GM12878 (cell line): Measurements from ENCODE around the gene SMAD1. TPM values are rescaled to one million over a fixed set of nuclear protein-coding genes. Genes with fewer than 3 reads are reported as not detected.

Experiments used
- ATAC-seq: fragments of 200-7000 bp; cut with Tn5 transposase; 3 replicates; pipeline ENCODE4 v1.9.1; 2020; ENCODE audit warnings: mild to moderate bottlenecking, moderate library complexity
- BruUV-seq: library from RNA; stranded (reverse); fragments of 400-500 nt; replicated peaks from 2 replicates; lab custom pipeline; 2021; lab: Mats Ljungman, UMichigan
- CTCF ChIA-PET: fragments of 300-600 bp; sonication (Branson Sonifier 250); formaldehyde crosslinking; extraction: SDS; loops from one replicate; lab custom pipeline; 2021; ENCODE audit warnings: inconsistent platforms; lab: Yijun Ruan, JAX
- POLR2A ChIA-PET: fragments of 350-600 bp; formaldehyde crosslinking; extraction: SDS; loops from one replicate; lab custom pipeline; 2021; ENCODE audit warnings: inconsistent platforms; lab: Charles Lee
- RAD21 ChIA-PET: fragments of 300-600 bp; sonication (Branson Sonifier 250); formaldehyde crosslinking; loops from one replicate; lab custom pipeline; 2023; ENCODE audit warnings: antibody characterized with exemption; ENCODE audit not compliant: unreplicated experiment; lab: Charles Lee
- SMC1A ChIA-PET: fragments of 300-600 bp; sonication (Branson Sonifier 250); formaldehyde crosslinking; loops from one replicate; lab custom pipeline; 2023; ENCODE audit not compliant: unreplicated experiment, uncharacterized antibody; lab: Charles Lee
- DNase-seq: peaks from one replicate; pipeline ENCODE4 v3.0.0-alpha.2; 2011; ENCODE audit warnings: low read depth, low spot score
- FAIRE-seq: peaks from 3 replicates; lab custom pipeline; 2011; peaks lifted over from hg19 to GRCh38; lab: Jason Lieb, UNC
- H2AFZ ChIP-seq: 2 replicates; pipeline ENCODE4 v1.6.0; 2011; ENCODE audit warnings: low read depth, low read length, control low read depth; ENCODE audit not compliant: control insufficient read depth
- H3K27ac ChIP-seq: 2 replicates; pipeline ENCODE4 v1.5.1; 2011; ENCODE audit warnings: control low read depth; ENCODE audit not compliant: control insufficient read depth, insufficient read depth
- H3K27me3 ChIP-seq, 2 experiments: replicated peaks in 1 of 2; 2 replicates each; pipeline versions ENCODE4 v1.6.0 to v1.6.1; 2011; ENCODE audit warnings: low read length in 1 of 2; ENCODE audit not compliant: control insufficient read depth in 2 of 2, insufficient read depth in 2 of 2
- H3K36me3 ChIP-seq, 2 experiments: 2 replicates each; pipeline ENCODE4 v1.5.1; 2011; ENCODE audit warnings: low read length in 1 of 2; ENCODE audit not compliant: control insufficient read depth in 2 of 2, insufficient read depth in 2 of 2
- H3K4me1 ChIP-seq: 2 replicates; pipeline ENCODE4 v1.6.1; 2011; ENCODE audit warnings: mild to moderate bottlenecking, low read length, moderate library complexity, mixed read lengths; ENCODE audit not compliant: control insufficient read depth, insufficient read depth
- H3K4me2 ChIP-seq: 2 replicates; pipeline ENCODE4 v1.6.0; 2011; ENCODE audit warnings: control low read depth; ENCODE audit not compliant: control insufficient read depth, insufficient read depth
- H3K4me3 ChIP-seq: fragments of 200-600 bp; sonication (generic); 2 replicates; pipeline ENCODE4 v1.5.1; 2016
- H3K79me2 ChIP-seq: 2 replicates; pipeline ENCODE4 v1.6.0; 2011; ENCODE audit warnings: low read length; ENCODE audit not compliant: control insufficient read depth, insufficient read depth
- H3K9ac ChIP-seq: 2 replicates; pipeline ENCODE4 v1.8.0; 2011; ENCODE audit warnings: low read length, control low read depth, mixed read lengths; ENCODE audit not compliant: control insufficient read depth, insufficient read depth
- H3K9me3 ChIP-seq: replicated peaks from 3 replicates; pipeline ENCODE4 v1.5.1; 2011; ENCODE audit warnings: mild to moderate bottlenecking, low read length; ENCODE audit not compliant: control insufficient read depth, insufficient read depth
- H4K20me1 ChIP-seq: 2 replicates; pipeline ENCODE4 v1.6.0; 2011; ENCODE audit not compliant: control insufficient read depth, insufficient read depth
- BCL11A ChIP-seq: IDR thresholded peaks from 2 replicates; pipeline ENCODE4 v1.6.1; 2011; ENCODE audit warnings: low read depth, low read length
- BHLHE40 ChIP-seq, 2 experiments: fragments of 450-650 bp in 1 of 2; IDR thresholded peaks; 2 replicates each; pipeline ENCODE4 v1.6.1; 2011 to 2017; ENCODE audit warnings: low read depth in 2 of 2, borderline replicate concordance in 1 of 2, improper control_type of control experiment in 1 of 2, low read length in 1 of 2, mild to moderate bottlenecking in 1 of 2
- CBX5 ChIP-seq: sonication (generic); IDR thresholded peaks from 2 replicates; pipeline ENCODE4 v1.6.1; 2016; ENCODE audit warnings: low read depth, moderate library complexity, mild to moderate bottlenecking, inconsistent platforms
- FOXK2 ChIP-seq: fragments of 450-650 bp; IDR thresholded peaks from 2 replicates; pipeline ENCODE4 v1.6.1; 2017; ENCODE audit warnings: mild to moderate bottlenecking, moderate library complexity
- FOXM1 ChIP-seq: IDR thresholded peaks from 2 replicates; pipeline ENCODE4 v1.6.1; 2012; ENCODE audit warnings: low read depth, mild to moderate bottlenecking, inconsistent platforms, low read length, moderate library complexity
- KDM1A ChIP-seq: fragments of 200-600 bp; sonication (generic); IDR thresholded peaks from 2 replicates; pipeline ENCODE4 v1.6.1; 2016; ENCODE audit warnings: borderline replicate concordance
- KLF5 ChIP-seq: fragments of 450-650 bp; IDR thresholded peaks from 2 replicates; pipeline ENCODE4 v1.6.1; 2014; ENCODE audit warnings: mild to moderate bottlenecking; ENCODE audit not compliant: partially characterized antibody
- MEF2A ChIP-seq: IDR thresholded peaks from 2 replicates; pipeline ENCODE4 v1.6.1; 2011; ENCODE audit warnings: low read depth, mild to moderate bottlenecking, low read length, moderate library complexity; ENCODE audit not compliant: insufficient read depth
- NFIC ChIP-seq: IDR thresholded peaks from 2 replicates; pipeline ENCODE4 v1.6.1; 2012; ENCODE audit warnings: low read depth, mild to moderate bottlenecking, inconsistent platforms, low read length, moderate library complexity
- NFYB ChIP-seq: IDR thresholded peaks from 2 replicates; pipeline ENCODE4 v1.6.1; 2011; ENCODE audit warnings: low read depth, mild to moderate bottlenecking, low read length, improper control_type of control experiment, moderate library complexity; ENCODE audit not compliant: insufficient read depth
- PML ChIP-seq: IDR thresholded peaks from 2 replicates; pipeline ENCODE4 v1.6.1; 2012; ENCODE audit warnings: low read length, inconsistent platforms
- RAD21 ChIP-seq: IDR thresholded peaks from 2 replicates; pipeline ENCODE4 v1.6.1; 2011; ENCODE audit warnings: mild to moderate bottlenecking, low read depth, low read length, moderate library complexity; ENCODE audit not compliant: insufficient read depth
- SIX5 ChIP-seq: IDR thresholded peaks from 2 replicates; pipeline ENCODE4 v1.6.1; 2011; ENCODE audit warnings: mild to moderate bottlenecking, low read depth, low read length, moderate library complexity; ENCODE audit not compliant: severe bottlenecking
- SREBF1 ChIP-seq: IDR thresholded peaks from 2 replicates; pipeline ENCODE4 v1.6.1; 2012; ENCODE audit warnings: mild to moderate bottlenecking, low read length
- TBL1XR1 ChIP-seq: IDR thresholded peaks from 2 replicates; pipeline ENCODE4 v1.6.1; 2012; ENCODE audit warnings: low read depth, low read length, improper control_type of control experiment
- WGBS: methylation state at CpG from one replicate; pipeline ENCODE4 v1.1.6; 2016; ENCODE audit warnings: low lambda C conversion rate; ENCODE audit not compliant: insufficient replicate concordance, insufficient coverage; ENCODE audit errors: missing lambda C conversion rate; 5-methylcytosine and 5-hydroxymethylcytosine counted together
- in situ Hi-C: fragments of 300-500 bp; cut with MboI; formaldehyde crosslinking; loops from 9 replicates; pipeline ENCODE4 v1.14.3; 2018; ENCODE audit warnings: mixed read lengths
- intact Hi-C: fragments of 100-400 bp; cut with micrococcal nuclease; formaldehyde crosslinking; loops from one replicate; pipeline ENCODE4 v1.14.2; 2022; ENCODE audit not compliant: unreplicated experiment
- polyA plus RNA-seq, 11 experiments: library from polyadenylated mRNA; depleted of rRNA in 4 of 11; unstranded in 6 of 11; stranded (reverse) in 5 of 11; fragments of >200 nt; fragmentation: Nextera tagmentation in 4 of 11; fragmentation: Illumina TruSeq in 1 of 11; extraction: Ambion mirVana in 4 of 11; extraction: Trizol in 1 of 11; gene quantifications; 1 replicate in 1 of 11; 2 replicates in 10 of 11; pipeline versions ENCODE4 v1.2.1 to v1.2.3, GENCODE V29; 2011 to 2016; ENCODE audit warnings: inconsistent platforms in 2 of 11, missing spikeins in 2 of 11, low read depth in 1 of 11
- total RNA-seq, 4 experiments: library from RNA; depleted of rRNA in 3 of 4; stranded (reverse); fragments of >200 nt in 3 of 4; fragmentation: Illumina TruSeq in 1 of 4; extraction: Trizol in 1 of 4; gene quantifications; 2 replicates each; pipeline versions ENCODE4 v1.2.1 to v1.2.3, GENCODE V29; 2013 to 2021
- TF ChIP-seq, protein P1 (sequence below): IDR thresholded peaks from 2 replicates; pipeline ENCODE4 v1.6.1; 2011; ENCODE audit warnings: low read depth, mild to moderate bottlenecking, low read length, moderate library complexity, borderline replicate concordance; ENCODE audit errors: extremely low read depth
- TF ChIP-seq, protein P2 (sequence below): fragments of 450-650 bp; IDR thresholded peaks from 2 replicates; pipeline ENCODE4 v1.6.1; 2017; ENCODE audit warnings: borderline replicate concordance
- TF ChIP-seq, protein P3 (sequence below): fragments of 450-650 bp; IDR thresholded peaks from 2 replicates; pipeline ENCODE4 v1.6.1; 2018; ENCODE audit warnings: borderline replicate concordance, mild to moderate bottlenecking; ENCODE audit not compliant: partially characterized antibody

The SMAD1 gene
- total and polyA plus RNA-seq, 10 of the 15 experiments (the other 5 are each of a cell fraction or from before 2014, with no cell fraction given), result 0.29 to 17.5 (median 13.6) TPM

DNA sequence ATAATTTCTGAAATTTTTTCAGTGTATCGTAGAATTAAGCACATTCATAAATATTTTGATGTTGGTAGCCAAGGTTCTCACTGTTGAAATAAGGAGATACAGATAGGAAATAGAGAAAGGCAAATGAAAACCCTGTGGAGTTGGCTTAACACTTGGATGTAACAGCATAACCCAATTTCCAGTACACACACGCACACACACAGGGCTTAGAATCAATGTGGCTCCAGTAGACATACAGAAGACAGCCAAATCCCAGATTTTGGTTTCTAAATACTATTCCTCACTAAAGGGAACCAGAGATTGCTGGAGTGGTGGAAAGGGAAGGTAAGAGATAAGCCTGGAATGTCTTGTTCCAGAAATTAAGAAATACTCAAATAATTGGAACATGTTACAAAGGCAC lies 54.4 kb downstream of the SMAD1 start:
- ChIA-PET CTCF (no interaction called here), POLR2A (no interaction called here)

DNA sequence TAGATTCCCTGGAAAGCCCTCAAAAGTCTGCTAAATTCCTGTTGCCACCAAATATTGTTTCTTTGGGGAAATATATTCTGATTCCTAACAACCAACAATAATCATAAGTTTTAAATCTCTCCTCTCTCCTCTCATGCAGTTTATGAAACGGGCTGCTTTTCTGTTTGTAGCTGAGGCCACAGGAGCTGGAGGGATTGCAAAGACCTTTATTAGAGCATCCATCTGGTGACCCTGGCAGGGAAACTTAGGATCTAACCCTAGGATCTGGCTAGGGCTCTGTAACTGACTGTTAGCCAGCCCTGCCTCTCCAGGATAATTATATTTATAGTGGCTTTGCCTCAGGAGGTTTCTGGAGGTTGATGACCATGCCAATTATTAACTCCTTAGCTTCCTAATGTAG lies 56.9 kb downstream of the SMAD1 start:
- Histone ChIP-seq H3K4me1 (no peaks in the 10 kb centered on the region), H3K27me3 (no peaks in the 10 kb centered on the region), H3K9me3 (no peaks in the 10 kb centered on the region), H3K36me3 (peaks cover 0 to 3% of the 10 kb centered on the region in 2 experiments; a peak in 1 of 4 replicates), H3K4me3 (no peak overlapping the region), H3K27ac (no peak overlapping the region), H4K20me1 (no peaks in the 10 kb centered on the region), H3K79me2 (no peaks in the 10 kb centered on the region), H2AFZ (no peak overlapping the region), H3K4me2 (no peak overlapping the region), H3K9ac (no peak overlapping the region)
- in situ Hi-C loops (no loop called here), intact Hi-C loops (no loop called here)
- POLR2A ChIA-PET, result no interaction called here
- CTCF ChIA-PET, result interaction anchor here (1.8 kb wide), 1 partner anchor 19 kb away, joined by 8 read pairs; no protein-coding TSS in a partner anchor
- BruUV-seq, result no TSS peak
- RAD21 ChIA-PET, result interaction anchor here (0.8 to 0.9 kb wide), 2 partner anchors 18 to 70 kb away, joined by 3 to 6 read pairs; no protein-coding TSS in a partner anchor
- FAIRE-seq (no peak), DNase-seq (no peak), ATAC-seq (no peak)
- WGBS, result 46% methylated on average over 1 of the region's 1 CpG
- SMC1A ChIA-PET, result interaction anchor here (1.1 to 2.1 kb wide), 2 partner anchors 19 to 302 kb away, joined by 3 to 6 read pairs; no protein-coding TSS in a partner anchor
- TF ChIP-seq RAD21, result no peak
- TF ChIP-seq, protein P1, sequence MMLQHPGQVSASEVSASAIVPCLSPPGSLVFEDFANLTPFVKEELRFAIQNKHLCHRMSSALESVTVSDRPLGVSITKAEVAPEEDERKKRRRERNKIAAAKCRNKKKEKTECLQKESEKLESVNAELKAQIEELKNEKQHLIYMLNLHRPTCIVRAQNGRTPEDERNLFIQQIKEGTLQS, result no peak
- TF ChIP-seq, protein P2, sequence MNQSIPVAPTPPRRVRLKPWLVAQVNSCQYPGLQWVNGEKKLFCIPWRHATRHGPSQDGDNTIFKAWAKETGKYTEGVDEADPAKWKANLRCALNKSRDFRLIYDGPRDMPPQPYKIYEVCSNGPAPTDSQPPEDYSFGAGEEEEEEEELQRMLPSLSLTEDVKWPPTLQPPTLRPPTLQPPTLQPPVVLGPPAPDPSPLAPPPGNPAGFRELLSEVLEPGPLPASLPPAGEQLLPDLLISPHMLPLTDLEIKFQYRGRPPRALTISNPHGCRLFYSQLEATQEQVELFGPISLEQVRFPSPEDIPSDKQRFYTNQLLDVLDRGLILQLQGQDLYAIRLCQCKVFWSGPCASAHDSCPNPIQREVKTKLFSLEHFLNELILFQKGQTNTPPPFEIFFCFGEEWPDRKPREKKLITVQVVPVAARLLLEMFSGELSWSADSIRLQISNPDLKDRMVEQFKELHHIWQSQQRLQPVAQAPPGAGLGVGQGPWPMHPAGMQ, result no peak
- TF ChIP-seq, protein P3, sequence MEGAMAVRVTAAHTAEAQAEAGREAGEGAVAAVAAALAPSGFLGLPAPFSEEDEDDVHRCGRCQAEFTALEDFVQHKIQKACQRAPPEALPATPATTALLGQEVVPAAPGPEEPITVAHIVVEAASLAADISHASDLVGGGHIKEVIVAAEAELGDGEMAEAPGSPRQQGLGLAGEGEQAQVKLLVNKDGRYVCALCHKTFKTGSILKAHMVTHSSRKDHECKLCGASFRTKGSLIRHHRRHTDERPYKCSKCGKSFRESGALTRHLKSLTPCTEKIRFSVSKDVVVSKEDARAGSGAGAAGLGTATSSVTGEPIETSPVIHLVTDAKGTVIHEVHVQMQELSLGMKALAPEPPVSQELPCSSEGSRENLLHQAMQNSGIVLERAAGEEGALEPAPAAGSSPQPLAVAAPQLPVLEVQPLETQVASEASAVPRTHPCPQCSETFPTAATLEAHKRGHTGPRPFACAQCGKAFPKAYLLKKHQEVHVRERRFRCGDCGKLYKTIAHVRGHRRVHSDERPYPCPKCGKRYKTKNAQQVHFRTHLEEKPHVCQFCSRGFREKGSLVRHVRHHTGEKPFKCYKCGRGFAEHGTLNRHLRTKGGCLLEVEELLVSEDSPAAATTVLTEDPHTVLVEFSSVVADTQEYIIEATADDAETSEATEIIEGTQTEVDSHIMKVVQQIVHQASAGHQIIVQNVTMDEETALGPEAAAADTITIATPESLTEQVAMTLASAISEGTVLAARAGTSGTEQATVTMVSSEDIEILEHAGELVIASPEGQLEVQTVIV, result no peak
- TF ChIP-seq PML, result no peak
- TF ChIP-seq BHLHE40 (IDR thresholded peaks at IDR 0.05; ENCODE audit: borderline replicate concordance in 1 of 2, low read depth in 2 of 2, low read length in 1 of 2), result no peak
- no peak for TF ChIP-seq NFIC
- TF ChIP-seq SREBF1, result no peak
- no peak for TF ChIP-seq BCL11A
- TF ChIP-seq MEF2A, result no peak
- no peak for TF ChIP-seq KLF5

More for the DNA sequence above, 54.4 kb downstream of the SMAD1 start:
- no peak overlapping the region for H3K27ac ChIP-seq
- DNase-seq (no peak), ATAC-seq (no peak), FAIRE-seq (no peak)
- no peak for TF ChIP-seq NFYB
- TF ChIP-seq SIX5, result no peak
- TF ChIP-seq KDM1A, result no peak
- no peak for TF ChIP-seq CBX5
- TF ChIP-seq FOXM1, result no peak
- TF ChIP-seq FOXK2, result no peak
- TF ChIP-seq TBL1XR1, result no peak
- in situ Hi-C loops, result no loop called here
- H3K4me1 ChIP-seq, result no peaks in the 10 kb centered on the region
- no peak overlapping the region for H3K4me3 ChIP-seq
- no peak overlapping the region for H2AFZ ChIP-seq
- BruUV-seq, result no TSS peak
- RAD21 ChIA-PET, result no interaction called here
- no peak overlapping the region for H3K4me2 ChIP-seq
- 67% methylated on average over 2 of the region's 2 CpGs for WGBS
- H3K9me3 ChIP-seq, result no peaks in the 10 kb centered on the region
- peaks cover 2% of the 10 kb centered on the region for H3K79me2 ChIP-seq
- H3K36me3 ChIP-seq, result no peaks in the 10 kb centered on the region
- no peaks in the 10 kb centered on the region for H3K27me3 ChIP-seq
- no peaks in the 10 kb centered on the region for H4K20me1 ChIP-seq
- H3K9ac ChIP-seq, result no peak overlapping the region
- intact Hi-C loops, result no loop called here
- SMC1A ChIA-PET, result no interaction called here
